IMR-90 (cell line): Measurements from ENCODE around the gene ALKBH3. TPM values are rescaled to one million over a fixed set of nuclear protein-coding genes. Genes with fewer than 3 reads are reported as not detected.

Source experiments
- ATAC-seq: fragments of 200-7000 bp; cut with Tn5 transposase; 2 replicates; pipeline ENCODE4 v1.9.1; 2020; ENCODE audit warnings: low read depth, mild to moderate bottlenecking, moderate library complexity
- BruUV-seq: library from RNA; stranded (reverse); fragments of 400-500 nt; replicated peaks from 2 replicates; lab custom pipeline; 2021; lab: Mats Ljungman, UMichigan
- CTCF ChIA-PET: fragments of 300-600 bp; formaldehyde crosslinking; extraction: SDS; loops from one replicate; lab custom pipeline; 2021; ENCODE audit warnings: antibody characterized with exemption; lab: Yijun Ruan, JAX
- POLR2A ChIA-PET: fragments of 300-600 bp; sonication (Branson Sonifier 250); formaldehyde crosslinking; loops from one replicate; lab custom pipeline; 2022; ENCODE audit warnings: antibody characterized with exemption; ENCODE audit not compliant: unreplicated experiment; lab: Charles Lee
- DNase-seq: peaks from one replicate; pipeline ENCODE4 v3.0.0; 2013
- H2AFZ ChIP-seq: replicated peaks from 2 replicates; pipeline ENCODE3; 2013; ENCODE audit warnings: low read length, mild to moderate bottlenecking; ENCODE audit not compliant: poor library complexity
- H2AK5ac ChIP-seq: 2 replicates; pipeline ENCODE4 v1.6.1; 2013; ENCODE audit warnings: low read depth, low read length, inconsistent platforms
- H2AK9ac ChIP-seq: replicated peaks from 2 replicates; pipeline ENCODE3; 2013; ENCODE audit warnings: mild to moderate bottlenecking, low read depth, low read length, moderate library complexity; ENCODE audit not compliant: poor library complexity
- H2BK120ac ChIP-seq: 2 replicates; pipeline ENCODE4 v1.6.1; 2013; ENCODE audit warnings: low read depth, low read length, inconsistent platforms
- H2BK15ac ChIP-seq: 3 replicates; pipeline ENCODE4 v1.6.1; 2013; ENCODE audit warnings: low read depth, low read length, inconsistent platforms
- H2BK20ac ChIP-seq: 2 replicates; pipeline ENCODE4 v1.6.1; 2013; ENCODE audit warnings: low read depth, mild to moderate bottlenecking, inconsistent platforms, low read length, moderate library complexity
- H2BK5ac ChIP-seq: 2 replicates; pipeline ENCODE4 v1.6.1; 2013; ENCODE audit warnings: mild to moderate bottlenecking, low read depth, low read length, inconsistent platforms; ENCODE audit not compliant: poor library complexity, severe bottlenecking
- H3K14ac ChIP-seq: replicated peaks from 2 replicates; pipeline ENCODE4 v1.6.1; 2013; ENCODE audit warnings: low read depth, low read length, inconsistent platforms
- H3K18ac ChIP-seq: 2 replicates; pipeline ENCODE4 v1.6.1; 2013; ENCODE audit warnings: low read depth, low read length, control low read depth
- H3K23ac ChIP-seq: 2 replicates; pipeline ENCODE4 v1.6.1; 2013; ENCODE audit warnings: low read depth, low read length, inconsistent platforms
- H3K27ac ChIP-seq: 2 replicates; pipeline ENCODE4 v1.5.1; 2013; ENCODE audit warnings: mild to moderate bottlenecking, control low read depth, low read length; ENCODE audit not compliant: insufficient read depth
- H3K27me3 ChIP-seq: 2 replicates; pipeline ENCODE4 v1.6.1; 2013; ENCODE audit warnings: low read length; ENCODE audit not compliant: control insufficient read depth, insufficient read depth
- H3K36me3 ChIP-seq: 2 replicates; pipeline ENCODE4 v1.6.1; 2013; ENCODE audit warnings: low read length, mixed read lengths; ENCODE audit not compliant: control insufficient read depth, insufficient read depth
- H3K4ac ChIP-seq: 2 replicates; pipeline ENCODE4 v1.6.1; 2013; ENCODE audit warnings: low read depth, low read length, inconsistent platforms
- H3K4me1 ChIP-seq: 2 replicates; pipeline ENCODE4 v1.6.1; 2013; ENCODE audit warnings: low read length, mixed read lengths; ENCODE audit not compliant: control insufficient read depth, insufficient read depth
- H3K4me2 ChIP-seq: 2 replicates; pipeline ENCODE4 v1.6.1; 2013; ENCODE audit warnings: low read depth, mild to moderate bottlenecking, control low read depth, low read length, moderate library complexity
- H3K4me3 ChIP-seq: 2 replicates; pipeline ENCODE4 v1.5.1; 2013; ENCODE audit warnings: low read depth, mild to moderate bottlenecking, control low read depth, low read length, moderate library complexity; ENCODE audit not compliant: insufficient read depth
- H3K56ac ChIP-seq: 2 replicates; pipeline ENCODE4 v1.6.1; 2013; ENCODE audit warnings: low read length, inconsistent platforms; ENCODE audit not compliant: insufficient read depth; ENCODE audit errors: extremely low read depth
- H3K79me1 ChIP-seq, 2 experiments: 2 replicates each; pipeline ENCODE4 v1.6.1; 2013; ENCODE audit warnings: low read length in 2 of 2, inconsistent platforms in 1 of 2, low read depth in 1 of 2
- H3K9ac ChIP-seq: 2 replicates; pipeline ENCODE4 v1.6.1; 2013; ENCODE audit warnings: low read depth, low read length, control low read depth
- H3K9me1 ChIP-seq: 2 replicates; pipeline ENCODE4 v1.6.1; 2013; ENCODE audit warnings: low read length, inconsistent platforms; ENCODE audit not compliant: insufficient read depth
- H3K9me3 ChIP-seq: 2 replicates; pipeline ENCODE4 v1.6.1; 2013; ENCODE audit warnings: low read length; ENCODE audit not compliant: control insufficient read depth, insufficient read depth
- H4K20me1 ChIP-seq: 2 replicates; pipeline ENCODE4 v1.6.1; 2013; ENCODE audit warnings: low read length, inconsistent platforms; ENCODE audit not compliant: insufficient read depth
- H4K5ac ChIP-seq: 2 replicates; pipeline ENCODE4 v1.6.1; 2013; ENCODE audit warnings: mild to moderate bottlenecking, low read depth, low read length, control low read depth
- H4K8ac ChIP-seq, 2 experiments: 2 replicates each; pipeline ENCODE4 v1.6.1; 2013; ENCODE audit warnings: low read depth in 2 of 2, low read length in 2 of 2, control low read depth in 1 of 2, inconsistent platforms in 1 of 2
- H4K91ac ChIP-seq: 2 replicates; pipeline ENCODE4 v1.6.1; 2013; ENCODE audit warnings: low read depth, low read length, inconsistent platforms; ENCODE audit not compliant: insufficient read depth
- BHLHE40 ChIP-seq: fragments of 150-350 bp; IDR thresholded peaks from 2 replicates; pipeline ENCODE4 v1.6.1; 2016; ENCODE audit warnings: mild to moderate bottlenecking, low read depth, low read length
- CEBPB ChIP-seq: IDR thresholded peaks from 2 replicates; pipeline ENCODE4 v1.6.1; 2012; ENCODE audit warnings: low read depth, low read length, improper control_type of control experiment
- CHD1 ChIP-seq: IDR thresholded peaks from 2 replicates; pipeline ENCODE4 v1.6.1; 2012; ENCODE audit warnings: low read depth, low read length, improper control_type of control experiment
- FOS ChIP-seq: fragments of 150-350 bp; IDR thresholded peaks from 2 replicates; pipeline ENCODE4 v1.6.1; 2016; ENCODE audit warnings: low read depth, low read length
- MAFK ChIP-seq: IDR thresholded peaks from 2 replicates; pipeline ENCODE4 v1.6.1; 2012; ENCODE audit warnings: low read depth, low read length, improper control_type of control experiment
- MAZ ChIP-seq: IDR thresholded peaks from 2 replicates; pipeline ENCODE4 v1.6.1; 2012; ENCODE audit warnings: low read depth, mild to moderate bottlenecking, low read length, improper control_type of control experiment, moderate library complexity, borderline replicate concordance
- MXI1 ChIP-seq: IDR thresholded peaks from 2 replicates; pipeline ENCODE4 v1.6.1; 2012; ENCODE audit warnings: low read depth, mild to moderate bottlenecking, low read length, moderate library complexity, borderline replicate concordance
- NFE2L2 ChIP-seq: fragments of 150-350 bp; IDR thresholded peaks from 2 replicates; pipeline ENCODE4 v1.6.1; 2016; ENCODE audit warnings: low read depth, mild to moderate bottlenecking, low read length
- POLR2A ChIP-seq: IDR thresholded peaks from 2 replicates; pipeline ENCODE4 v1.6.1; 2012; ENCODE audit warnings: mild to moderate bottlenecking, low read depth, low read length
- RAD21 ChIP-seq: IDR thresholded peaks from 2 replicates; pipeline ENCODE4 v1.6.1; 2012; ENCODE audit warnings: low read length, improper control_type of control experiment
- RCOR1 ChIP-seq: IDR thresholded peaks from 2 replicates; pipeline ENCODE4 v1.6.1; 2012; ENCODE audit warnings: mild to moderate bottlenecking, low read length, improper control_type of control experiment; ENCODE audit not compliant: insufficient replicate concordance
- RFX5 ChIP-seq: IDR thresholded peaks from 2 replicates; pipeline ENCODE4 v1.8.0; 2012; ENCODE audit warnings: low read depth, mild to moderate bottlenecking, low read length, moderate library complexity
- WGBS, 2 experiments: methylation state at CpG; one replicate each; pipeline versions ENCODE4 v1.1.5 to v1.1.7; 2013; ENCODE audit warnings: missing lambda C conversion rate in 2 of 2; ENCODE audit not compliant: insufficient read length in 1 of 2; ENCODE audit errors: extremely low coverage in 2 of 2; 5-methylcytosine and 5-hydroxymethylcytosine counted together
- dilution Hi-C: fragments of 300-500 bp; cut with HindIII; formaldehyde crosslinking; loops from one replicate; pipeline ENCODE4 v1.14.3; 2018; ENCODE audit warnings: low sequenced_read_pairs; ENCODE audit not compliant: unreplicated experiment
- in situ Hi-C: fragments of 300-500 bp; cut with MboI; formaldehyde crosslinking; loops from 3 replicates; pipeline ENCODE4 v1.14.3; 2019; ENCODE audit warnings: low sequenced_read_pairs, inconsistent platforms, mixed read lengths
- intact Hi-C: fragments of 100-400 bp; cut with micrococcal nuclease; formaldehyde crosslinking; loops from 2 replicates; pipeline ENCODE4 v1.10.0; 2022
- polyA plus RNA-seq, 3 experiments: library from polyadenylated mRNA; depleted of rRNA; stranded (reverse); fragments of >200 nt; gene quantifications; 2 replicates each; pipeline ENCODE4 v1.2.3, GENCODE V29; 2012; ENCODE audit warnings: low replicate concordance in 1 of 3
- total RNA-seq: library from RNA; depleted of rRNA; stranded (reverse); fragments of >200 nt; gene quantifications from 2 replicates; pipeline ENCODE4 v1.2.3, GENCODE V29; 2012
- TF ChIP-seq, protein P1 (sequence below): conservative IDR thresholded peaks from 2 replicates; pipeline ENCODE4 v1.5.1; 2012; ENCODE audit warnings: mild to moderate bottlenecking, low read depth, low read length, improper control_type of control experiment
- TF ChIP-seq, protein P2 (sequence below): fragments of 150-350 bp; IDR thresholded peaks from 2 replicates; pipeline ENCODE4 v1.6.1; 2017; ENCODE audit warnings: mild to moderate bottlenecking, antibody characterized with exemption, low read length, low read depth
- TF ChIP-seq, protein P3 (sequence below): fragments of 150-350 bp; IDR thresholded peaks from 2 replicates; pipeline ENCODE4 v1.6.1; 2016; ENCODE audit warnings: low read depth, mild to moderate bottlenecking, low read length, moderate library complexity, borderline replicate concordance

Gene ALKBH3
- total and polyA plus RNA-seq, 2 of the 4 experiments (the other 2 are of a cell fraction) = 27.7 to 62.9 TPM

DNA sequence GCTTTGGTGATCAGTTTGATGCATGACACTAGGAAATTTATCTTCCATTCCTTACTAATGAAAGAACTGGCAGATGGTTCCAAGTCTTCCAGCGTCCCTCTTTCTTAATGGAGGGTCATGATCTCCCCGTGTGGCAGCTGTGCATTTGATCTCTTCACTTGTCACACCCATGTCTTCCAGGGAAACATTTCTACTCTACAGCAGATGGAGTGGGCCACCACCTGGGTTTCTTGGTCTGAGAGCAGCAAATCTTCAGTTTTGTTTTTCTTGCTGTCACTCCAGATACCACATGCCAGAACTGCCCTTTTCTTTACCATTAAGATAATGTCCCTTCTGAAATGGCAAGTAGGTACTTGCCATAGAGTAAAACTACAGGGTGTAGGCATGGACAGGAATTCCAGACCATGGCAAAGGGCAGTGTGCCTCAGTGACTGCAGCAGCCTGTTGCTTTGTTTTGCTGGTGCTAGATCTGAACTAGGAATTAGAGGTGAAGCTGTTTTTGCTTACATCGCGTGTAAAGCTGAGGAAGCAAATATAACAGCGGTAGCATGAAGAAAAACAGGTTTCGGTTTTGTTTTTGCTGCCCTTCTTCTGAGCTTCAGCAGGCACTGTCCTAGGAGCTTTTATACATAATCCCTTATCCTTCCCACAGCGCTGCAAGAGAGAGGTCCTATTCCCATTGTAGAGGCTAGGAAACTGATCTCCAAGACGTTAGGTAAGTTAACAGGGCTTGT, 41.1 kb downstream of the ALKBH3 start:
- in situ Hi-C loops (no loop called here), dilution Hi-C loops (loop anchor here (25.0 kb wide), 1 partner anchor 116 kb away; the partner anchor contains the start of gene ACCSL), intact Hi-C loops (loop anchor here (2.0 kb wide), 1 partner anchor 15 kb away; no protein-coding TSS in a partner anchor)
- H2AK9ac ChIP-seq = no peak overlapping the region
- no peak overlapping the region for H2BK120ac ChIP-seq
- no peaks in the 10 kb centered on the region for H3K9me3 ChIP-seq
- no CpG with 5 or more reads among the region's 8 CpGs for WGBS, 2 experiments
- no peak overlapping the region for H3K4me3 ChIP-seq
- no peak overlapping the region for H3K9ac ChIP-seq
- peak overlapping the region; percentile 53; the same call in 1 of the 2 replicates for H3K18ac ChIP-seq
- no peak overlapping the region for H3K14ac ChIP-seq
- no peak overlapping the region; the same call in 2 of the 3 replicates for H2BK15ac ChIP-seq
- peaks cover 3% of the 10 kb centered on the region for H3K36me3 ChIP-seq
- peaks cover 0 to 5% of the 10 kb centered on the region in 2 experiments; a peak in 1 of 4 replicates for H3K79me1 ChIP-seq
- ChIA-PET POLR2A (no interaction called here), CTCF (interaction anchor here (1.1 kb wide), 1 partner anchor 11 kb away, joined by 3 read pairs; no protein-coding TSS in a partner anchor)
- H2AFZ ChIP-seq = no peak overlapping the region
- no TSS peak for BruUV-seq
- H4K20me1 ChIP-seq = peaks cover 24% of the 10 kb centered on the region
- no peak overlapping the region for H3K56ac ChIP-seq
- no peak overlapping the region for H3K4me2 ChIP-seq
- no peak overlapping the region; the same call in 1 of the 2 replicates for H4K5ac ChIP-seq
- H4K8ac ChIP-seq = no peak overlapping the region
- DNase-seq = no peak
- H2BK20ac ChIP-seq = no peak overlapping the region
- H3K27me3 ChIP-seq = no peaks in the 10 kb centered on the region
- no peak overlapping the region for H3K27ac ChIP-seq
- no peak overlapping the region for H2BK5ac ChIP-seq
- no peak overlapping the region for H3K23ac ChIP-seq
- H4K91ac ChIP-seq = no peak overlapping the region; the same call in 1 of the 2 replicates
- no peak for ATAC-seq
- H3K4ac ChIP-seq = no peak overlapping the region
- peaks cover 45% of the 10 kb centered on the region for H3K4me1 ChIP-seq
- 0 out of 2 replicates have a peak overlapping the region, but pooled peaks have one; percentile 28 for H2AK5ac ChIP-seq
- peaks cover 21% of the 10 kb centered on the region for H3K9me1 ChIP-seq
- TF ChIP-seq, protein P1, sequence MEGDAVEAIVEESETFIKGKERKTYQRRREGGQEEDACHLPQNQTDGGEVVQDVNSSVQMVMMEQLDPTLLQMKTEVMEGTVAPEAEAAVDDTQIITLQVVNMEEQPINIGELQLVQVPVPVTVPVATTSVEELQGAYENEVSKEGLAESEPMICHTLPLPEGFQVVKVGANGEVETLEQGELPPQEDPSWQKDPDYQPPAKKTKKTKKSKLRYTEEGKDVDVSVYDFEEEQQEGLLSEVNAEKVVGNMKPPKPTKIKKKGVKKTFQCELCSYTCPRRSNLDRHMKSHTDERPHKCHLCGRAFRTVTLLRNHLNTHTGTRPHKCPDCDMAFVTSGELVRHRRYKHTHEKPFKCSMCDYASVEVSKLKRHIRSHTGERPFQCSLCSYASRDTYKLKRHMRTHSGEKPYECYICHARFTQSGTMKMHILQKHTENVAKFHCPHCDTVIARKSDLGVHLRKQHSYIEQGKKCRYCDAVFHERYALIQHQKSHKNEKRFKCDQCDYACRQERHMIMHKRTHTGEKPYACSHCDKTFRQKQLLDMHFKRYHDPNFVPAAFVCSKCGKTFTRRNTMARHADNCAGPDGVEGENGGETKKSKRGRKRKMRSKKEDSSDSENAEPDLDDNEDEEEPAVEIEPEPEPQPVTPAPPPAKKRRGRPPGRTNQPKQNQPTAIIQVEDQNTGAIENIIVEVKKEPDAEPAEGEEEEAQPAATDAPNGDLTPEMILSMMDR = no peak
- TF ChIP-seq RAD21 (no peak), MXI1 (no peak), FOS (no peak), CEBPB (no peak), MAFK (no peak), CHD1 (no peak), RCOR1 (no peak), POLR2A (no peak), RFX5 (no peak), BHLHE40 (no peak), NFE2L2 (no peak), MAZ (no peak)
- TF ChIP-seq, protein P2, sequence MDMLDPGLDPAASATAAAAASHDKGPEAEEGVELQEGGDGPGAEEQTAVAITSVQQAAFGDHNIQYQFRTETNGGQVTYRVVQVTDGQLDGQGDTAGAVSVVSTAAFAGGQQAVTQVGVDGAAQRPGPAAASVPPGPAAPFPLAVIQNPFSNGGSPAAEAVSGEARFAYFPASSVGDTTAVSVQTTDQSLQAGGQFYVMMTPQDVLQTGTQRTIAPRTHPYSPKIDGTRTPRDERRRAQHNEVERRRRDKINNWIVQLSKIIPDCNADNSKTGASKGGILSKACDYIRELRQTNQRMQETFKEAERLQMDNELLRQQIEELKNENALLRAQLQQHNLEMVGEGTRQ = no peak
- TF ChIP-seq, protein P3, sequence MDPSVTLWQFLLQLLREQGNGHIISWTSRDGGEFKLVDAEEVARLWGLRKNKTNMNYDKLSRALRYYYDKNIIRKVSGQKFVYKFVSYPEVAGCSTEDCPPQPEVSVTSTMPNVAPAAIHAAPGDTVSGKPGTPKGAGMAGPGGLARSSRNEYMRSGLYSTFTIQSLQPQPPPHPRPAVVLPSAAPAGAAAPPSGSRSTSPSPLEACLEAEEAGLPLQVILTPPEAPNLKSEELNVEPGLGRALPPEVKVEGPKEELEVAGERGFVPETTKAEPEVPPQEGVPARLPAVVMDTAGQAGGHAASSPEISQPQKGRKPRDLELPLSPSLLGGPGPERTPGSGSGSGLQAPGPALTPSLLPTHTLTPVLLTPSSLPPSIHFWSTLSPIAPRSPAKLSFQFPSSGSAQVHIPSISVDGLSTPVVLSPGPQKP = no peak
